Activated T-helper 9 cell treated with anti-CD3 and anti-CD28 coated beads, Interleukin-2, amount 50 U/mL, for 16 hours (primary cell): ENCODE data around the gene MGLL.

Source experiments
- DNase-seq: peaks from one replicate; pipeline ENCODE4 v3.0.0-alpha.2; 2020; ENCODE audit warnings: low read depth

MGLL gene

GRCh38 chr3:127834771-127835170, 12.5 kb upstream of the MGLL start:
- DNase-seq = no peak

DNA sequence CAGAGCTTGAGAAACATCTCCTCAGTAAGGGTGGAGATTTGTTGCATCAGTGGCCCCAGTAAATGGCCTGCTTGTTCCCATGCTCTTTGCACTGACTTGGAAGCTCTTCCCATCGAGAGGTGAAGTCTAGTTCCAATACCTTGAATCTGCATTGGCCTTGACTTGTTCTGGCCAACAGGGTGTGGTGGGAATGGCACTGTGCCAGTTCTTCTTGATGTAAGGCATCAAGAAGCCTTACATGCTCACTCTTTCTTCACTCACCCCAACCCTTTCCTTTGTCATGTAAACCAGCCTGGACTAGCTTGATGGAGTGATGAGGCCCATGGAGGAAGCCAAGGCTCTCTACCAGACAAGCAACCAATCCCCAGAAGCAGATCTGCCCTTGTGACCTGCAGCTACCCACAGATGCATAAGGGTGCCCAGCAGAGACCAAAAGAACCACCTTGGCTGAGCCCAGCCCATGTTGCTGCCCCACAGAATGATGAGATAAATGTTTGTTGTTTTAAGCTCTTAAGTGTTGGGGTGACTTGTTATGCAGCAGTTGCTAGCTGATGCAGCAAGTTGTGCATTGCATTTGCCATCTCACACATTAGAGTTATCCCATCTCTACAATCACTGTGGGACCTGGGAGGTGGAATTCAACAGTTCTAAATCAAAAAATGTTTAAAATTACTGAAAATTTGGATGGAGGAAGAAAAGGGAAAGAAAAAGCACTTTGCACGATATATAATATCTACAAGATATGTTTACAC, 11.1 kb upstream of the MGLL start:
- no peak for DNase-seq

- no peak for DNase-seq
These were observed 9.4 kb upstream of the MGLL start for GRCh38 chr3:127831723-127832172.

DNA sequence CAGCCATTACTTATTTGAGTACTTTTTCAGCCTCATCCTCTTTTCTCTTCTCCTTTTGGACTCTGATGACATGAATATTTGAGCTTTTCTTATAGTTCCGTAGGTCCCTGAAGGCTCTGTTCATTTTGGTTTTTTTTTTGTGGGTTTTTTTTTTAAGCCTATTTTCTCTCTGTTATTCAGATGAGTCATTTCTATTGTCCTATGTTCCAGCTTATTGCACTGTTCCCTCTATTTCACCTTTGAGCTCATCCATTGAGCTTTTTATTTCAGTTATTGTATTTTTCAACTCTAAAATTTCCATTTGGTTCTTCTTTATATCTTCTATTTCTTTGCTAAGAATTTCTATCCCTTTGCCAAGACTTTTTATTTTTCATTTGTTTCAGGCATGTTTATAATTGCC, 7.2 kb upstream of the MGLL start:
- no peak for DNase-seq

GRCh38 chr3:127827808-127828207, 5.5 kb upstream of the MGLL start:
- no peak for DNase-seq

- DNase-seq = no peak
These were observed 3.4 kb upstream of the MGLL start for GRCh38 chr3:127825756-127826155.

GRCh38 chr3:127824151-127824825, 2.0 kb upstream of the MGLL start:
- no peak for DNase-seq

DNA sequence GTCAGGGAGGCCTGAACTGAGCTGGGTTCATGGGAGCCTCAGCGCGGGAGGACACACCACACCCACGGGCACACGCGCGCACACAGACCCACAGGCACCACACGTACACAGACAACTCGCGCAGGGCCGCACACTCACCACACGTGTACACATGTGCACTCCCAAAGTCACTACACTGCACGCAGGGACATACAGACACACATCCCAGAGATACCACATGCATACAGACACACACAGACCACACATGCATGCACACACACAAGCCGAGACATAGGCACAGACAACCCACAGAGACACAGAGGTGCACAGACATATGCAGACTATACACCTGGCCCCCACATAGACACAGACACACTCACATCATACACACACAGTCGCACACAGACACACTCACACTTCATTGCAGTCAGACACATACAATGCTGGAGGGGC, 1.1 kb upstream of the MGLL start:
- no peak for DNase-seq

- no peak for DNase-seq
These were observed 539 bp upstream of the MGLL start for GRCh38 chr3:127822682-127823425.

DNA sequence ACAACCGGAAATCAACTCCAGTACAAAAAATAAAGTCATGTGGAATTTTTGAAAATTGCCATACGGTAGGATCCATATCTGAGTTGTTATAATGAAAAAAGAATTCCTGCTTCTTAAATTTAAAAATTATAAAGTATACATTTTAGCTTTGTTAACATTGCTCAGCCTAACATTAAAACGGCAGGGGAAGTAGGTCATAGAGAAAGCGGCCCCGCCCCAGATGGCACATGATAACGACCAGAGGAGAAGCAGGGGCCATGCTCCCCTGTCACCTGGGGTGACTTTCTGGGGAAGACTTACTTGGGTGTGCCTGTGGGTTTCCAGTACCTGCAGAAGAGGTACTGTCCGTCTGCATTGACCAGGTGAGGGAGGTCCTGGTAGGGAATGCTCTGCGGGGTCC, 921 bp downstream of the MGLL start:
- DNase-seq = no peak

GRCh38 chr3:127820826-127821313, 1.4 kb downstream of the MGLL start:
- no peak for DNase-seq

DNA sequence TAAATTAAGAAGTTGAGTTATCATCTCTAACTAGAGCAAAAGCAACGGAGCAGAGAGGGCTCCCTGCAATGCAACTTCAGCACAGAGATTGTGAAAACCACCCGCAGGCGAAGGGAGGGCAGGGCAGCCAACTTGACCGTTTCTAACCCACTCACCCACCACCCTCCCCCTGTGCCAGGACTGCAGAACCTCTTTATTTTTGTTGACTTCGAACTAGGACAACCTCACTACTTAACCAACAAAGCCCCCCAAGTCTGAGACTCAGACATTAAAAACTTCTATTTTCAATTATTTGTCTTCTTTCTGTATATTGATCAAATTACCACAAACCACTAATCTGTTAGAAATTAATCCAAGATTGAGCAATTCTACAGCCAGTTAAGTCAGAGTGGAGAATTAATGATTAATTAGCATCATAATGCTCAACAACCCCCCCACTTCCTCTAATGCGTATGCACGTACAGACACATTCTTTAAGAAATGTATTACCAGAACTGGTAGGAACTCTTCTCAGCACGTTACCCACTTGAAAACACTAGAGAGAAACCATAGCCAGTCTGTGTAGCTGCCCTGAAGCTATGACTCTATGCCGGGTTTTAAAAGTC, 2.0 kb downstream of the MGLL start:
- no peak for DNase-seq

- DNase-seq = no peak
These were observed 2.7 kb downstream of the MGLL start for GRCh38 chr3:127819656-127820055.

DNA sequence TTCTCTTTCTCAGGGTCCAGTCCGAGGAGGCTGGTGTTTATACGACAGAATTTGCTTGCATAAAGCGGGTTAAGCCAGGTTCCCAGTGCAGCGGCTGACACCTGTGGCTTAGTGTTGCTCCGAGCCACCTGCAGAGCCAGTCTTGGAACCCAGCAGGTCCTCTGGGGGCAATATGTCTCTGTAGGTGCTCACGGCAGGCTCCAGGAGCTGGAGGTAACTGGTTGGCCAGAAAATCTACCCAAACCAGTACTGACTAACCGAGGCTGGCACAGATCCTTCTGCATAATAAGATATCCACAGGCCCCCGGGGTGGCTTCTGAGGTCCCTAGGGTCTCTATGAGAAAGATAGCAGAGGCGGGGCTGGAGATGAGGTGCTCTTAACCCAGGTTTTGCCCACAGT, 3.2 kb downstream of the MGLL start:
- no peak for DNase-seq

- no peak for DNase-seq
These were observed 4.9 kb downstream of the MGLL start for GRCh38 chr3:127817406-127817841.

- no peak for DNase-seq
These were observed 5.4 kb downstream of the MGLL start for GRCh38 chr3:127816783-127817405.

GRCh38 chr3:127815641-127816605, 6.4 kb downstream of the MGLL start:
- DNase-seq = no peak

GRCh38 chr3:127815001-127815400, 7.3 kb downstream of the MGLL start:
- DNase-seq = no peak

- no peak for DNase-seq
These were observed 8.0 kb downstream of the MGLL start for GRCh38 chr3:127814325-127814781.

GRCh38 chr3:127812151-127812550, 10.2 kb downstream of the MGLL start:
- no peak for DNase-seq

DNA sequence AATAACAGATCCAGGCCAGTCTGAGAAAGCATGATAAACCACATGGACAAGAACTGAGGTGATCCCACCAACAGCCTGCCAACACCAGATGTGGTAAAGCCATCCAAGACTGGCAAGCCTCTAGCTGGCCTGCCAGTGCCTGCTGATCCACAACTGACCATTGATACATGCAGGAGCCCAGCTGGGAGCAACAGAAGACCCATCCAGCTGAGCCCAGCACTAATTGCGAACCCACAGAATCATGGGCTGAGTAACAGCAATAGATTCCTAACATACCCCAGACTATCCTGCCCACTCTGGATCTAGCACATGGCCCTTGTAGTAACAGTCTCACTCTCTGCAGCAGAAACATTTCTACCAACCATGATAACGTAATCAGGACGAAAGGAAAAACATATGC, 10.6 kb downstream of the MGLL start:
- no peak for DNase-seq
